G401.6 (cell line): ENCODE measurements around the gene NATD1.
"Not testable (repeated sequence)": the region's sequence is repeated elsewhere in the genome, so short reads cannot be mapped to it uniquely, and the experiment has no call there.

Source experiments
- FAIRE-seq: peaks from 2 replicates; lab custom pipeline; 2012; peaks lifted over from hg19 to GRCh38; lab: Jason Lieb, UNC

The NATD1 gene

GRCh38 chr17:21245639-21246084 lies 7.5 kb downstream of the NATD1 start:
- FAIRE-seq = no peak

DNA sequence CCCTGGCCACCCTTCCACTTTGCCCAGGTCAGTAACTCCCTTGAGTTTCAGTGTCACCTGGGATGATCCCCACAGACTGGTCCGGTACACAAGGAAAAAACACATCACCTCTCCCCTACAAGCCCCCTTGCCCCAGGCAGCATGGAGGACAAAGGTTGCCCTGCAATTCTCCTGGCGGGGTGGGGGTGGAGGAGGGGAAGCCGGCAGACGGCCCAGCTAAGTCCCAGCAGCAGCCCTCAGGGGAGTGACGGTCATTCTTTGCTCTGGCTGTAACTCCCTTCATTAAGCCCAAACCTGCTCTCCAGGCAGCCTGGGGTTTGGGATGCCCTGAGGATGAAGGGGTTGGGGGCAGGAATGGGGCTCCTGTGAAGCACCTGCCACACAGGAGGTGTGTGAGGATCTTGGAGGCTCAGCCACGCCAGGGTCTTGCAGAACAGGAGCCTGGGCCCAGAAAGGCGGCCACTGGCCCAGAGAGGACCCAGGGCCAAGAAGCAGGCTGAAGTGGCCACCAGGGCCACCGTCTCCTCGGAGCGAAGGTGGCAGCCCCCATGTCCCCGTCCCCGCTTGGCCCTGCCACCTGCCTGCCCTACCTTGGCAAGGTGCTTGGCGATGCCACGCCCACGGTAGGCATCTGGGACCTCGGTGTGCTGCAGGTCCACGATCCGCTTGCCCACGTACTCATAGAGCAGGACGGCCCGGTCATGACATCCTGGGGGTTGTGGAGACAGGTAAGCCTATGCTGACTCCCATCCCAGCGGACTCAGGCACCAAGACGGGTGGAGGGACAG lies 9.5 kb downstream of the NATD1 start:
- FAIRE-seq = no peak

GRCh38 chr17:21242780-21243515 lies 10.3 kb downstream of the NATD1 start:
- no peak for FAIRE-seq

DNA sequence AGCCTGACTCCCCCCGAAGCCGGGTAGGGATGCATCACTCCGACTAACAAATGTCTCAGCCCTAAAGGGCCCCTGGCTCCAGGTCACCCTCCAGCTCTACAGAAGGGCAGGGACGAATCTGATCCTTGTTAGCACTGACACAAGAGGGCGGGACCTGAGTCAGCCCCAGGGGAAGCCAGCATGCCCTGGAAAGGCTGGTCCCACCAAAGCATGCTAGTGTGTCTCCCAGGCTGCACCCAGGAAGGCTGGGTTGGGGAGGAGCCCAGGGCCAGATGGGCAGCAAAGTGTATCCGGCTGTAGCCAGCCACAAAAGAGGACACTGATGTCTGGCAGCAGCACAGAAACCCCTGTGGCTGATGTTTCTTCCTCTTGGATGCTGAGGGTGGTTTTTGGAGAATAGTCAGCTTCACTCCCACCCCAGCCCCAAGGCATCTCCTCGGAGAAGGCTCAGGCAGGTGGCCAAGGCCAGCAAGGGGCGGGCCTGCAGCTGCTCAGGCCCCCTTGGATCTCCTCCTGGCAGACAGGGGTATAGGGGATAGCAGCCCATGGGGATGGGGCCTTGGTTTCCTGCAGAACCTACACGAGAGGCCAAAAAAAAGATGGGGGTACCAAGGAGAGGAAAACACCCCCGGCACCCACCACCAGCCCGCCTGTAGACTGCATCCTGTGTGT lies 11.0 kb downstream of the NATD1 start:
- no peak for FAIRE-seq

GRCh38 chr17:21241564-21241963 lies 11.6 kb downstream of the NATD1 start:
- no peak for FAIRE-seq

DNA sequence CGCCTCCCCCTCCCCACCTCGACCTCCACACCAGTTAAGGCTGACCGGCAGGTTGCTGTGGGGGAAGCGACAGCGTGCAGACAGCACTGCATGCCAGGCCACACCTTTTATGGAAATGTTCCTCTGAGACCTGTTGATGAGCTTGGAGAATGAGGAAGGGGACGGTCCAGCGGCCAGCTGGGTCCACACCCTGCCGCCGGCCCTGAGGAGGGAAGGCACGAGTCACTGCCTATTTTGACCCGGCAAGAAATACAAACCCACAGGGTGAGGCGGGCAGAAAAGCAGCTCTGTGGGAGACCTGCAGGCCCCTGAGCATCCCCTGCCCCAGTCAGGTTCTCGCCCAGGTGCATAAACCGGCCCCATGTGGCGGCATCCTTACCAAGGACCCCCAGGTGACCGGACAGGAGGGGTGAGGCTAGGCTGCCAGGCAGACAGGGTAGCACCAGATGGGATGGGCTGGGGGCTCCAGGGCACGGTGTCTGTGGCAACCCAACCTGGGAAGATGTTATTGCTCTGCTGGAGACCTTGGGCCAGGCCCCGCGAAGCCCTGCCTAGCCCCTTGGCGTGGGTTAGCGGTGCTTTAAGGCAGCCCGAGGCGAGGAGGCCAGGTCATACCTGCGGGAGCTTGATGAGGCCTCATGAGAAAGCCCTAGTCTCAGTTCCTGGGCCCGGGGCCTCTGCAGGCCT lies 12.7 kb downstream of the NATD1 start:
- no peak for FAIRE-seq

DNA sequence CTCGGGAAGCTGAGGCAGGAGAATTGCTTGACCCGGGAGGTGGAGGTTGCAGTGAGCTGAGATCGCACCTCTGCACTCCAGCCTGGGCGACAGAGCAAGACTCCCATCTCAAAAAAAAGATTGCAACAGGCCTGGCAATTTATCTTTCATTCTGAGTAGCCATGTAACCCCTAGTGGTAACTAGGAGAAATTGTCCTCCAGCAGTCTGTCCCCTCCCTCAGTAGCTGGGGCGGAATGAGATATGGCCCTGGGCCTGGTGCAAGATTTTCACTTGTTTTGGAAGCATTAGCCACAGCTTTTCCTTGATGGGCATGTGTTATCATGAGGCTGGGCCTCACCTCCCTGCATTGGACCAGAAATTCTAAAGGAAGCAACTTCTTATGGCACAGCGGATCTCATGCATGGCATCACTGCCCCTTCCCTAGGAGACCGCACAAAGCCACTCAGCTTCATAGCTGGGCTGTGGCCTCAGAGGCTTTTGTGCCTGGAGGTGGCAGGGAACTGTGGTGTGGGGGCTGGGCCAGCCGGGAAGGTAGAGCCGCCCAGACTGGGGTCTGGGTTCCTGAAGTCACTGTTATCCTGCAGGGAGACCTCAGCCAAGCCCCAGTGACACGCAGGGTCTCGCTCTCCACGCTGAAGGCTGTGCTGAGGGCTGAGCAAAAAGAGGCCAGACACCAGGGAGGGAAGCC lies 13.4 kb downstream of the NATD1 start:
- no peak for FAIRE-seq

- no peak for FAIRE-seq
These were observed 17.3 kb downstream of the NATD1 start for GRCh38 chr17:21235921-21236320.

GRCh38 chr17:21233581-21234347 lies 19.4 kb downstream of the NATD1 start:
- FAIRE-seq = no peak

DNA sequence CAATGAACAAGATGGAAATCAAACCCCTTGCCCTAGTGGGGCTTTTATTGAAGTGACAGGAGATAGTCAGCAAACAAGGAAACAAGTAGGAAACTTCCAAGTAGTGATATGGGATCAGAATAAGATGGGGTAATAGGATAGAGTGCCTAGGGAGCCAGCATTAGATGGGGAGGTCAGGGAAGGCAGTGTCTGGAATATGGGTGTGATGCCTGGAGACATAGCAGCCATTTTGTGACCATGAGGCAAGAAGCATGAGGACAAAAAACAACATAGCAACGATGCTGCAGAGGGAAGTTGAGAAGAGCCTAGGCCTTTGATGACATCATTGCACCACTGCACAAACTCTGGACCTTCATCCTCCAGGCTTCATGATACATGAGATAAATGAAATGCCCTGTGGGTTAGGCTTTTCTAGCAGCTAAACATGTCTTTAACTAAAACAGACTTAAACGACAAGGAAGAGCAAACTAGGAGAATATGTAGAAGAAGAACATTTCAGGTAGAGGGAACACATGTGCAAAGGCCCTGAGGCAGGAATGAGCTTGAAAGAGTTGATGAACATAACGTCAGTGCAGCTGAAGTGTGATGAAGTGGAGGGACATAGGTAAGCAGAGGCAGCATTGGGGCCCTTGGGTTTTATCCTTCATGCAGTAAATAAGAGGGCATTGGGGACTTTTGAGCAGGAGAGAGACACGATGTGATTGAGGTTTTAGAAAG lies 21.0 kb downstream of the NATD1 start:
- no peak for FAIRE-seq

DNA sequence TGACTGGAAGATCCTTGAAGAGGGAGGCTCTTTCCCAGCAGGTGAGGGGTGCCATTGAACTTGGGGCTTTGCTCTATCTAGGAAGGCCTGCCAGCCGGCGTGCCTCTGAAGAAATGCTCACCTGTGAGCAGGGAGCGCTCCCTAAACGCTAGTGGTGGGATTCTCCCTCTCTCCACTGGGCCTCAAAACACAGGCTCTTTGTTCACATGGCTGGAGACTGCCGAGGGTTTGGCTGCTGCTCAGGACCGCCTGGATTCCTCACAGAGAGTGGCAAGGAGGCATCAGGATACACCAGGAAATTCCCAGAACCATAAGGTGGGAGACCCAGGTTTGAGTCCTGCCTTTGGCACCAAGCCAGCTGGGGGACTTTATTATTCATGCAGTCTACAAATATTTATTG lies 21.7 kb downstream of the NATD1 start:
- FAIRE-seq = no peak

DNA sequence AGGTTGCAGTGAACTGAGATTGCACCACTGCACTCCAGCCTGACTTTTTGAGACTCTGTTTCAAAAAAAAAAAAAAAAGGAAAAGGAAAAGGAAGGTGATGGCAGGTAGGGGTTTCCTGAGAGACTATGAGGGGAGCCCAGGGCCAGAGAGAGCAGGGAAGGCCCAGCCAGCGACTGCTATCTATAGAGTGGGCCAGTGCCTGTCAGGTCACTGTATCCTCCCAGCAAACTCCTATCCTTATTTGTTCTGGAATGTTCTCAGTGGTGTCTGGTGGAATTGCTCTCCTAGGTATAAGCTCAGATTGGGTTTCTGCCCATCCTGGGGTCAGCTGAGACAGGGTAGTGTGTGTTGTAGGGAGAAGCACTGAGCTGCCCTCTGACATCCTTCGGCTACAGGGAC lies 24.4 kb downstream of the NATD1 start:
- FAIRE-seq = no peak

- no peak for FAIRE-seq
These were observed 25.1 kb downstream of the NATD1 start for GRCh38 chr17:21228111-21228510.

DNA sequence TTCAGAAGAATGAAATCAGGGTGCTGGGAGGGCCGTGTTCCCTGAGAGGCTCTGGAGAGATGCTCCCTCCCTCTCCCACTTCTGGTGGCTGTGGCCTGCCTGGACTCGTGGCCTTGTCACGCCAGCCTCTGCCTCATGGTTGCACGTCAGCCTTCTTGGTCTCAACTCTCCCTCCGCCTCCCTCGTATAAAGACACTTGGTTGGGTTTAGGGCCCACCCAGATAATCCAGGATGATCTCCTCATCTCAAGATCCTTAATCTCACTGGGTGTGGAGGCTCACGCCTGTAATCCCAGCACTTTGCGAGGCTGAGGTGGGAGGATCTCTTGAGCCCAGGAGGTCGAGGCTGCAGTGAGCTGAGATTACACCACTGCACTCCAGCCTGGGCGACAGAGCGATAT lies 25.9 kb downstream of the NATD1 start:
- FAIRE-seq = not testable (repeated sequence)

DNA sequence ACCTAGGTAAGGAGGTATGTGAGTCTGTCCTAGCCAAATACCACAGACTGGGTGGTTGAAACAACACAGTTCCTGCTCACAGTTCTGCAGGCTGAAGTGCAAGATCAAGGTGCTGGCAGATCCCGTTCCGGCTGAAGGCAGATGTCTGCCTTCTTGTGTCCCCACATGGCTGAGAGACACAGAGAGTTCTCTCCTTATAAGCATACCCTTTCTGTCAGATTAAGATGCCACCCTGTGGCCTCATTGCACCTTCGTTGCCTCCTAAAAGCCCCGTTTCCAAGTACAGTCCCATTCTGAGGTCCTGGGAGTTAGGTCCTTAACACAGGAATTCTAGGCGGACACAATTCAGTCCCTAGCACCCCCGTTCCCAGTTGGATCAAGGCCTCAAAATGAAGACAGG lies 30.1 kb downstream of the NATD1 start:
- FAIRE-seq = no peak

DNA sequence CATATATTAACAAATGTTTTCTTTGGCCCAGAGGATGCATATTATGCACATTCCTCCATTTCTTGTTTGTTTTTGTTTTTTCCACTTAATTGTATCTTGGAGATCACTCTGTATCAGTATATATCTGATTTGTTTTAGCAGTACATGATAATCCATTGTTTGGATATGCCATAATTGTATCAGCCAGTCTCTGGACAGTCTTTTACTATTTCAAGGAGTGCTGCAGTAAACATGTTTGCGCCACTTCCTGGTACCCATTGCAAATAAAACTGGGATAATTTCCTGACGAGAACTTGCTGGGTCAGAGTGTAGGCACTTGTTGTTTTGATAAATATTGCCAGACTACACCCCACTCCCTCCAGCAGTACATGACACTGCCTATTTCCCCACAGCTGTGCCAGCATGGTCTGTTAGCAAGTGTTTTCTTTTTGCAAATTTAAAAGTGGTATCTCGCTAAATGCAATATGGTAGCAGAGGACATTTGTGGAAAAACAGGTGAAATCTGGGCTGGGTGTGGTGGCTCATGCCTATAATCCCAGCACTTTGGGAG lies 34.3 kb downstream of the NATD1 start:
- no peak for FAIRE-seq

DNA sequence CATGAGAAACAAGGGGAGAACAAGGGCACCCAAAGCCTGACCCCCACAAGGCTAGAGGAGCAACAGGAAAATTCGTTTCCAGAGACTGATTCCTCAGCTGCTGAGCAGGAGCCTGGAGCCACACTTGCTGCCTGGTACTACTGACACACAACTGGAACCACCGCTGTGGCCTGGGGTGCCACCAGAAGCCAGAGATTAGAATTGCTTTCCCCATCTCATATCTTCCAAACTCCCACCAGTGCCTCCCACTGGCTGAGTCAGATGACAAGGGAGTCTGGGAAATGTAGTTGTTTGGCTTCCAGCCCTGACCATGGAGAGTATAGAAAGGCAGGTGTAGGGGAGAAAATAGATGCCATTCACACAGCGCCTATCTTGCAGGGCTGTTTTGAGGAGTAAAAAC lies 35.1 kb downstream of the NATD1 start:
- no peak for FAIRE-seq

- no peak for FAIRE-seq
These were observed 35.9 kb downstream of the NATD1 start for GRCh38 chr17:21217346-21217745.

- no peak for FAIRE-seq
These were observed 37.3 kb downstream of the NATD1 start for GRCh38 chr17:21215935-21216334.
